Epidermal melanocyte (primary cell): Measurements from ENCODE around the gene PLA2G2D.

Experiments used
- DNase-seq: peaks from one replicate; pipeline ENCODE4 v3.0.0; 2011; ENCODE audit warnings: low spot score; ENCODE audit not compliant: insufficient read length

The PLA2G2D gene

DNA sequence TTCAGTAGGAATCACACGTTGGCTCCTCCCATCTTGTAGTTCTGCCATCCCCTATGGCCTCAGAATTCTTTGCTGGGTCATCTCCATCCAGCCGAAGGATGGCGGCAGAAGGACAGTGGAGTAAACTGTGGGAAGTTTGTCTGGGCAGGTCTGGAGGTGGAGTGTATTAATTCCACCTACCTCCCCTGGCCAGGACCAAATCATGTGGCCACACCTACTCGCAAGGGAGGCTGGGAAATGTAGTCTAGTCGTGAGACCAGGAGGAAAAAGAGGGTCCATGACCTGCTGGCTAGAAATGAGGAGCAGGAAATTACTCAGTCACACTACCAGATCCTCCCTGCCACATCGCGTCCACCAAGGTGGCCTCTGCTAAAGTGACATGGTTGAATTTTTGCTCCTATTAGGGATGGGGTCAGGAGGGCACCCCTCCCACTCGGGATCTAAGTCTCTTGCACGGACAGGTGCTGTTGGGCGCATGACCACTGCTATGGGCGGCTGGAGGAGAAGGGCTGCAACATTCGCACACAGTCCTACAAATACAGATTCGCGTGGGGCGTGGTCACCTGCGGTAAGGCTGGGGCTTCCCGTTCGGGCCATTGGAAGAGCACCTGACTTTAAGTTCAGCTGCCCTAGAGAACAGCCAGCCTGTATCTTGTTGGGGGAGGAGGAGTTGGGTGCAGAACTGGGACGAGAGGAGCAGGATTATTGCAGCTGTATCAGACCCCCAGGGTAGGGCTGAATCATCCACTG lies 29.8 kb downstream of the PLA2G2D start:
- DNase-seq = no peak

DNA sequence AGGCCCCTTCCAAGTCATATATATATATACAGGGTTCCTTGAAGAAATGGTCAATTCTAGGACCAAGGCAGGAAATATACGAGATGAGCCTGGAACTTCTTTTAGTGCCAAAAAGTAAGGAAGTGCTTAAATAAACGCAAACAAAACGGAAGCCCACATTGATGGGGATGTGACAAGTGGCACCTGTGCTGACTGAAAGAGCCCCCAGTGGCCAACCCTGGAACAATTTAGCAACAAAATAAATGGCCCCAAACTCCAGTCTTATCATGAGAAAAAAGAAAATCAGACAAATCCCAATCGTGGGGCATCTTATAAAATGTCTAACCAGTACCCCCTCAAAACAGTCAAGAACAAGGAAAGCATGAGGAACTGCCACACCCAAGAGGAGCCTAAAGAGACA lies 31.7 kb downstream of the PLA2G2D start:
- no peak for DNase-seq

DNA sequence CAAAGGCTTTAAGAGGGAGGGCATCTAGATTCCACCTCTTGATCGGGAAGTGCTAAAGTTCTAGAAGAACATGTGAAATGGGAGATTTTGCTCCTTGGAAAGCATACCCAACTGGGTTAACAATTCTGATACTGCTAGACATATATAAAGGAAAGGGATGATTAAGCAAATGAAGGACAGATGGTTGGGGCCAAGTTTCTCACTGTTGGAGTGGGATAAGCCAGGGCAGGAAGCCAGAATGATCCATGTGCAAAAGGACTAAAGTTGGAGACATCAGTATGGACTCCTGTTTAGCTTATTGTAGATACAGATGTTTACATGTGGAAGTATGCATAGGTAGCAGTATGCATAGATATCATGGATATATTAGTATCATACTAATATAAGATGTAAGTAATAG lies 32.5 kb downstream of the PLA2G2D start:
- no peak for DNase-seq

DNA sequence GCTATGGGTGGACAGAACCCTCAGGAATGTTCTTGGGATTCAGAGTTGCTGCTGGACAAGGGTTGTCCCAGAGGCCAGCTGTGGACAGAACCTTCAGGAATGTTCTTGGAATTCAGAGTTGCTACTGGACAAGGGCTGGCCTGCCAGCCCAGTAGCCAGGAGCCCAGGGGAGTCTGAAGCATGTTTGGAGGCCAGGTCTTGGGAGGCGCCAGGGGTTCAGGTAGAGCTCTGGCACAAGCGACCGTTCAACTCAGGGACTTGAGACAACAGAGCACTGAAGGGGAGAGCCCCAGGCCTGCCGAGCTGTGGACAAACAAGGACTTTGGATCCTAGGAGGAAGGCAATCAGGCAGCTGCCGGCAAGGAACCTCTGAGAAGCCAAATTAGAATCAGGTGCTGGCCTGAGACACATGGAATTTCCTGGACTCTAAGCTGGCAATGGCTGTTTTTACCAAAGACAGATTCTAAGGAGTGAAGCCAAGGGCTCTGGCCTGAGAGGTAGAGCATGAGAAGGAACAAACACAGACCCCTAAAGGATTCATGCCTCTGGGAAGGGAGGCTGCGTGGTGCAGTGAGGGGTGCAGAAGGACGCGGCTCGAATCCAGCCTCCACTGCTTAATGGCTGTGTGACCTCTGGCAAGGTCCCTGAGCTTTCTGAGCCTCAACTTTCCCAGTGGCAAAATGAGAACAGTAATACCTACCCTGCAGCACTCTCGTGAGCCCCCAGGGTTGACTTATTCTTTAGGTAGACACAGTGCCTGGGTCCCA lies 36.0 kb downstream of the PLA2G2D start:
- DNase-seq = no peak

DNA sequence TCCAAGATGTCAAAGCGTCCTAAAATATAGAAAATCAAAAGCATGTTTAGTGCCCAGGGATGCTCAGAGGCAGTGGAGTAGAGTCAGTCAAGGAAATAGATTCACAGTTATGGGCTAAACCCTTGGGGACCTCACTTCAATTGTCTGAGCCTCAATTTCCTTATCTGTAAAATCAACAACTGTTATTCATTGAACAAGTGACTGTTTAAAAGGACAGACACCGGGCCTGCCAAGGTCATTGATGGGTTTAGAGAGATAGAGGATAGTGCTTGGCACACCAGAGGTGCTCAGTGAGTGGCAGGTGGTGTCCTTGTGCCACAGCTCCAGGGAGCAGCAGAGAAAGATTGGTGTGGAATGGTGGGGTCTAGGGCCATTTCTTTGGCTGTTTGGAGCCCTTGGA lies 36.6 kb downstream of the PLA2G2D start:
- no peak for DNase-seq

DNA sequence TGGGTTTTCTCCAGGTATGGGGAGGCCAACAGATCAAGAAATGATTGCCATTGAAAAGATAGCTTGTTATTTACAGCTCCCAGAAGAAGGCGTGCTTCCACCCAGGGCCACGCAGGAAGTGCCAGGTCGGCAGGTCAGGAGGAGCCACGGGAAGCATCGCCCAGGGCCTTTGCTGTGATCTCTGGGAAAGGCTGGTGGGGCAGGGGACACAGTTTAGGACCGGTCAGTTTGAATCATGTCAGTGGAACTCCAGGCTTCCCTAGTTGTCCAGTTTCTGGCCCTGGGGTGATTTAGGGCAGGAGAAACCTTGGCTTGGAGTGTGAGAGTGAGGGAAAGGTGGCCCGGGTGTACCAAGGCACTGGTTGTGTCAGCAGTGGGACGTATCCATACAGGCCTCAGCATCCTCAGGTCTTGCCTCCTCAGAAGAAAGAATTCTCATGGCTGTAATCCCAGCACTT lies 38.0 kb downstream of the PLA2G2D start:
- DNase-seq = no peak

DNA sequence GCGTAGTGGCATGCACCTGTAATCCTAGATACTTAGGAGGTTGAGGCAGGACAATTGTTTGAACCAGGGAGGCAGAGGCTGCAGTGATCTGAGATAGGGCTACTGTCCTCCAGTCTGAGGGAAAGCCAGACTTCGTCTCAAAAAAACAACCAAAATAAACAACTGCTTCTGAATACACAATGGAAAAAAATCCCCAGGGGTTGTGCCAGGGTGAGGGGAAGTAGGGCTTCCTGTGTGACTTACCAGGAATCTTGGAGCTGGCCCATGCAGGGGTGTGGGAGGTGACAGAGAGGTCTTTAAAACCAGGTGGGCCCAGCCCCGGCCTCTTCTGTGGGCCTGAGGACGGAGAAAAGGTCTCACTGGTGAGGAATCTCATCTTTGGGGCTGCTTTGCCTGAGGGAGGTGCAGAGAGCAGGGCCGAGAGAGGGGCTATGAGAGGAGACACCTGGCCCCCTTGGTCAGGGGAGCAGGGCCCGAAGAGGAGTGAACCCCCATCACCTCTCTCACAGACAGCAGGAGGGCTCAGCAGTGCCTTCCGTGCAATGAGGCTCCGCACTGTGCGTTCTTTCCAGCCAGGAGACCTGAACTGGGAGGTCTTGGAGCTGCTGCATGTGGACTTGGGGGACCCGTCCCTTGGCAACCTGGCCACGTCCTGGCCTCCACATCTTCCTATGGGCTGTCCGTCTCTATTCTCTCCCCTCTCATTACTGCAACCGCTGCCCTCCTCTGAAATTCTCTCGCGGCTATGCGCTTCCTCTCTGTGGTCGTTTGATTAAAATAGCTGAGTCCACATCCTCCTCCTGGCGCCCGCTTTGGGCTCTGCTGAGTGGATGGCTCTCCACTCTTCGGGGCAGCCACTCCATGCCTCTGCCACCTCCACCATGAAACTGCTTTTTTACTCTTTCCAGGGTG lies 38.6 kb downstream of the PLA2G2D start:
- DNase-seq = no peak

DNA sequence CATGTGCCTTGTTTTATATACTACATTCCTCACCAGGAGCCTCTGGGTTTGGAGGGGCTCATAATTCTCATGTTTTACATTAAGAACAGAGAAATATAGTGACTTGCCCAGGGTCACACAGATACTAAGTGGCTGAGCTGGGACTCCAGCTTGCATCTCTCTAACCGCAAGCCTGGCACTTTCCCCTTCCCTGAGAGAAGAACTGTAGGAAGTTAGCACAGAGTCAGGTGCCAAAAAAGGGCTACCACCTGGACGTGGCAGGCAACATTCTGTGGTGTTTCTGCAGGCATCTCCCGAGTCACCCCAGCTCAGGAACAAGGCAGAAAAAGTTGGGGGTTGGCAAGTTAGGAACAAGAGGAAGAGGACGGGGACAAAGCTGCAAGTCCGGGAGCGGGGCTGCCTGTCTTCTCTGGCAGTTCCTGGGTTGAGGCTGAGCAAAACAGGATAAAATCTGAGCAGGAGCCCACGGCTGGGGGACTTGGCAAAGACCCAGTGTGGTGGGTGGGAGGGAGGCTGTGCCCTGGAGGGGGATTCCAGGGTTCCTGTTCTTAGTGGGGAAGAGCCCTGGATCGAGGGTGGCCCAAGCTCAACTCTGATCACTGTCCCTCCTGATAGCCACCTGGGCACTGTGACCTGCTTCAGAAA lies 39.6 kb downstream of the PLA2G2D start:
- no peak for DNase-seq

DNA sequence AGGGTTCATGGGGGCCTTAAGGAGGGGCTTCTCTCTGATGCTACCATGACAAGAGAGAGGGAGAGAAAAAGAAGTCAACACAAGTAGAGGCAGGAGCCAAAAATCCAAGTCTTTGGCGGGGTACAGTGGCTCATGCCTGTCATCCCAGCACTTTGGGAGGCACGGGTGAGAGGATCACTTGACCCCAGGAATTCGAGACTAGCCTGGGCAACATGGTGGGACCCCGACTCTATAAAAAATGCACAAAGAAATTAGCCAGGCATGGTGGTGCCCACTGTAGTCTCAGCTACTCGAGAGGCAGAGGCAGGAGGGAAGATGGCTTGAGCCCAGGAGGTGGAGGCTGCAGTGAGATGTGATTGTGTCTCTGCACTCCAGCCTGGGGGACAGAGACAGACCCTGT lies 40.6 kb downstream of the PLA2G2D start:
- DNase-seq = no peak

DNA sequence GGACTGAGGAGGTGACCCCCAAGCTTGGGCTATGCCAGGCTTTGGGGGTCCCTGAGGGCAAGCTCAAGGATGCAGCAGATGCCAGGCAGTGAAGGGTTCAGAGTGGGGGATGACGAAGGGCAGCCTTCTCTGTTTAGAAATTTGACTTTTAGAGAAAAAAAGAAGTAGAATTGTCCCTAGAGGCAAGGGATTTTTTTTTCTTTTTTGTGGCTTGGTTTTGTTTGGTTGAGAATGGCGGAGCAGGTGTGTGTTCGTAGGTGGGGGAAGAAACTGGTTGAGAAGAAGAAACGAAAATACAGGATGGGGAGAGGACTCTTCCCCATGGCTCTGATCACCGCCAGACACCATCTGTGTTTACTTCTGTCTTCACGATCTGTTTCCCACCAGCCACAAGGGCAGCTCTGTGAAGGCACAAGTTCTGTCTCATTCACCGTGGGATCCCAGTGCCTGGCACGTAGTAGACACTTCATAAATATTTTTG lies 41.1 kb downstream of the PLA2G2D start:
- DNase-seq = no peak

DNA sequence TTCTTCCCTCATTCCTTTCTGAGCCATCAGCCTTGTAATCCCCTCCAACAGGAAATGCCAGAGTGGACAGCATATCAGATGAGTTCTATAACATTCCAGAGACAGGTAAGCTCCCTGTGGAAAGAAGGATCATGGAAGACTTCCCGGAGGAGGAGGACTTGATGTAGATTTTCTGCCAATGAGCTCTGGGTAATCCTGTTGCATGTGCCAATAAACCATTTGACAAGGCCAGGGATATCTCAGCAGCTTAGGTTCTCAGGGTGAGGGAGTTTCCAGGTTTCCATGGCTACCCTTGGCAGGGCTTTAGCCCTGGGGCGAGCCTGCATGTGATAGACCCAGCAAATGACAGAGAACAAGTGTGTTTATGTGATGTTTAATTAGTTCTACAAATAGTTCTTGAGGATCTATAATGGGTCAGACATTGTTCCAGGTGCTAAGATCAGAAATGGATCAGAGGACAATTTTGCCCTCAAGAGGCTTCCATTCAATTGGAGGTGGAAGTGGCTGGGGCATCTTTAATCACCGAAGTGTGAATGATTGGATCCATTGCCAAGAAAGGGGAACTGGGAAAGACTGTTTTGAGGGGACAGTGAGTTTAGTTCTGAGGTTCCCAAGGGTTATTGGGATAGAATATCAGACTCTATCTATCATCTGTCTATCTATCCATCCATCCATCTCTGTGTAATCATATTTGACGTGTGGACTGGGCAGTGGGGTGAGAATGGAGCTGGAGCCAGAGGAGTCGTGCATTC lies 42.5 kb downstream of the PLA2G2D start:
- no peak for DNase-seq

DNA sequence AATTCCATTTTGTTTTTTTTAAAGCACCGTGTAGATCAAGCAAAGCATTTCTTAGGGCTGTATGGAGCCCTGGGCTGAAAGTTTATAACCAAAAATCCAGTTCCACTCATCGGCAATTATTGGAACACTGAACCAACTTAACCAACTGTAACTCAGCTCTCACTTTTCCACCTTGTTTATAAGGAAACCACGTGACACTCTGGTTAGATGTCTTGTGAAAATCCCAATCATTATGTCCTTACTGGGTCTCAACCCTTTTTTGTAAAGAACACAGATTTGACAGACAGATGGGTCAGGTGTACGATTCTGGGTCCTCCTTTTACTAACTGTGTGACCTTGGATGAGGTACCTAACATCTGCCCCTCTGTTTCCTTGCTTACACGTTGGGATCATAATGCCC lies 43.1 kb downstream of the PLA2G2D start:
- no peak for DNase-seq

DNA sequence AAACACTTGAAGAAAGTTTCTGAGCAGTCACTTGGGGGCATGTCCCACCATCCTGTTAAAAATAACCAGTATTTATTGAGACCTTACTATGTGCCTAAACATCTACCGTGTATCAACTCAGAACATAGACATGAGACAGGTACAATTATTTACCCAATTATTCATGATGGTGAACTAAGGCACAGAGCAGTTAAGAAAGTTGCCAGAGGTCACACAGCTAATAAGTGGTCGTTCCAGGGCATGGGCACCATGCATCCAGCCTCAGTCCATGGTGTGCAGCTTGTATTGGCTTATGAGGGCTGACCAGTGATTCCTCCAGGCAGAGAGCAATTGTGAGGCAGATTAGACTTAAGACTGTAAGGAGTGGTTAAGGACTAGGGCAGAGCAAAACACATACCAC lies 44.0 kb downstream of the PLA2G2D start:
- no peak for DNase-seq

DNA sequence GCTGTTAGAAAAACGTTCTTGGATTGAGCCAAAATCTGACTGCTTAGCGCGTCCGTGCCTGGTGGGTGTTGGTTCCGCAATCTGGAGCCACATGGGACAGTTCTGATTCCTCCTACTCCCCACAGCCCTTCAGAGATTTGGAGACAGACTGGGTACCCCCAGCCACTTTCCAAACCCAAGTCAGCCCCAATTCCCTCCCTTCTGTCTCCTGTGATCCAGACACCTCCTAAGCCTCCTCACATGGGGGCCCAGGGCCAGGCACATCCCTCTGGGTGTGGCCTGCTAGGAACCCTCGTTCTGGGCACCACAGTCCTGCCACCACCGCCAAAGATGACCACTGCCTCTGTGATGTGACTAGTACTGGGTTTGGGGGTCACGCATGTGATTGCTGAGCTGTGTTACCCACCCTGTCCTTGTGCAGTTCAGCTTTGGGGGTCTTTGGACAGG lies 44.6 kb downstream of the PLA2G2D start:
- DNase-seq = no peak

DNA sequence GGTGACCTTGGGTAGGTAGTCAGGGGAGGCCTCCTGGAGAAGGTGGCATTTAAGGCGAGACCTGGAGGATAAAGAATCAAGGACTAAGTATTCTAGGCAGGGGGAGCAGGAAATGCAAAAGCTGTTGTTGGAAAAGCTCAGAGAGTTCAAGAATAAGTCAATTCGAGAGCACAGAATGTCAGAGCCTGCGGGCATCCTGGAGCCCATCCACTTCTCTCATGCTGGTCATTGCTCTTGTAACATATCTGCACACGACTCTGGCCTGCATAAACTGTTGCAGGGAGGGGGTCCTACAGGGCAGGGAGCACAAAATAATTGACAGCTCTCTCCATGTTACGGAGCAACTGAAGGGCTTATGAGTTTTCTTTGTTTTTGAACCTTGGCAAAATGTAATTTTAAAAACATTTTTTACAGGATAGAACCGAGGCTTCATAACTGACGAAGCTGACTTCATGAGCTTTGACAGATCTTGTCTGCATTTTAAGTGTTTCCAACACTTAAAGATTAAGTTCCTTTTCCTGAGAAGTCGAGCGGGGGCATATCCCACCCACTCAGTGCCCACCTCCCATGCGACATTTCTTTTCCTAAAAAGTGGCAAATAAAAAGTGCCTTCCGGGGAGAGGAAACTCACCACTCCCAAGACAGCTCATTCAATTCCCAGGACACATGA lies 45.1 kb downstream of the PLA2G2D start:
- DNase-seq = no peak

DNA sequence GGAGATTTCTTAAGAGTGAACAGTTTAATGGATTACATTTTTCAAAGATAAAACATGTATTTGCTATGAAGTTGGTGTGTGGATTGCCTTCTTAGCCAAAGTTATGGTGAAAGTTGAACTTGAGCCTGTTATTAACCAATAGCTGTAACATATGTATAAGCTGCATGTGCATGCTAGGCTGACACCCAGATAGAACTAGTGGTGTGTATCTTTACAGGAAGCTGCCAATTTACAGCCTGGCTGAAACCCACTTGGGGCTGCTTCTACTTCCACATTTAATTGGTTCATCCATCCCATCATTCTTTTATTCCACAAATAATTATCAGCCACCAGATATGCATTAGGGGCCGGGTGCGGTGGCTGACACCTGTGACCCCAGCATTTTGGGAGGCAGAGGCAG lies 46.1 kb downstream of the PLA2G2D start:
- no peak for DNase-seq

DNA sequence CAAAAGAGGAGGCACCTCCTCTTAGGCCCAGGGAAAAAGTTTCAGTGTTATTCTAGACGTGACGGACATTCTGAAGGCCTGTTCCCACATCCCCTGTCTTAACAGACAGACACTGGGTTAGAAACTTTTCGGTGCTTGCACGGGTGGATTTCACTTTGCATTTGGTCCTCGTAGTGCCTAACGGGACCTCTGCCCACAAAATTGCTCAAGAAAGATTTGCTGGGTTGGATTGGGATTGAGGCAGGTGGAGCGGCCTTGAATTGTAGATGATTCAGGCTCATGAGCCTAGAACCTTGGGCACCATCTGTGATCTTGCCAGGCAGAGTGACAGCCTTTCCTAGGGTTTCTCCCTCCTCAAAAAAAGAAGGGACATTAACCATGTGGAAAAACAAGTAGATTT lies 46.6 kb downstream of the PLA2G2D start:
- DNase-seq = no peak

DNA sequence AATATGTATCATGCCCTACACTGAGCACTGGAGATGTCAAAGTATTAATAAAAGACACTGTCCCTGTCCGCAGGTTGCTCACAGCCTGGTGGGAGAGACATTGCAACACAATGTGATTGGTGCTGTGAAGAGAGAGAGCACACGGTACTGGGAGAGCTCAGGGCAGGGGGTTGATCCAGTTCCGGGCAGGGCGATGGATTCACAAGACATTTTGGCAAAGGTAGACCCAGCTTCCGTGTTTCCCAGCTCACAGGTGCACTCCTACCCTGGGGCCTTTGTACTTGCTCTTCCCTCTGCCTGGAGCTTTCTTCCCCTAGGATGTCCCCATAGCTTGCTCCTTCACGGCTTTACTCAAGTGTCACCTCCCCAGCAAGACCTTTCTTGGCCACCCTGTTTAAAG lies 47.9 kb downstream of the PLA2G2D start:
- no peak for DNase-seq

DNA sequence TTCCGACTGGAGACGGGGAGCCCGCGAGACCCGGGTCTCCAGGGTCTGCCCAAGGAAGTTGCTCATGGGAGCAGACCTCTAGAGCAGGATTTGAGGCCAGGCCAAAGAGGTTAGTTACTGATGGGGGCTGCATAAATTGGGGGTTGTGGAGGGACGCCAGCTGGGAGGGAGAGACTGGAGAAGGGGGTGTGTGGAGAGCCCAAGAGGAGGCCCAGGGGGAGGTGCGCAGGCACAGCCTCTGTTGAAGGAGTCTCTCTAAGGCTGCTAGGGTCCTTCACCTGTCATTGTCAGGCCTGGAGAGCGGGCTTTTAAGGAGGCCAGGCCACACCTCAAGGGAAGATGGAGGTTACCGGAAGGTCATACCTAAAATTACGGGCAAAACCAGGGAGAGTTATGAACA lies 49.0 kb downstream of the PLA2G2D start:
- DNase-seq = no peak

DNA sequence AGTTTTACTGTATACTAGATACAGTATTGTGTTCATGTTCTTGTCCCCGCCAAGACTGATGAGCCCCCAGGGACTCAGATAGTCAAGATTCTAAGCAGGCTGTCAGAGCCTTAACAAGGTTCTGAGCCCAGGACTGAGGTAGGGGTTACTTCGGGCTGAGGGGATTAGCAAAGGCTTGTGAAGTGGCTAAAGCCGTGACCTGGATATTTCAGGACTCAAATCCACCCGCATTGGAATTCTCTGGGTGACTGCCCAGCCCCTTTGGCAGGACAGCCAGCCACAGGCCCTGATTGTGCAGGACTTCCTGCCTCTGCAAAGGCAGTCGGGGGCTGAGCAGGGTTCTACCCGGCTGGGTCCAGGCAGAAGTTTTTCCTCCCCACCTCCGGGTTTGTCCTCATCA lies 49.5 kb downstream of the PLA2G2D start, which contains the start of gene PLA2G5:
Gene PLA2G5, plus strand, starts transcription at position 321 of the 400 bp plus-strand sequence. CDS start 14,637 bp downstream, outside the sequence.
- DNase-seq = no peak
